GM23338 (cell line): ENCODE measurements around the gene SLC16A5. TPM values are rescaled to one million over a fixed set of nuclear protein-coding genes. Genes with fewer than 3 reads are reported as not detected.

Experiments used
- ATAC-seq: fragments of 200-7000 bp; cut with Tn5 transposase; 3 replicates; pipeline ENCODE4 v1.9.1; 2020
- DNase-seq: peaks from one replicate; pipeline ENCODE4 v3.0.0-alpha.2; 2015; ENCODE audit warnings: low spot score
- H2AFZ ChIP-seq: fragments of 200-600 bp; sonication (generic); 2 replicates; pipeline ENCODE4 v1.8.0; 2016; ENCODE audit warnings: antibody characterized with exemption, mild to moderate bottlenecking, moderate library complexity
- H3F3A ChIP-seq: fragments of 200-600 bp; sonication (generic); replicated peaks from 2 replicates; pipeline ENCODE4 v1.8.0; 2017; ENCODE audit warnings: antibody characterized with exemption, mixed run types, low read depth
- H3K27ac ChIP-seq: fragments of 200-600 bp; sonication (generic); 2 replicates; pipeline ENCODE4 v1.6.1; 2016; ENCODE audit warnings: low read depth
- H3K27me3 ChIP-seq: fragments of 200-600 bp; sonication (generic); 2 replicates; pipeline ENCODE4 v1.8.0; 2016; ENCODE audit warnings: mild to moderate bottlenecking, mixed run types, moderate library complexity; ENCODE audit not compliant: insufficient read depth
- H3K36me3 ChIP-seq: fragments of 200-600 bp; sonication (generic); 2 replicates; pipeline ENCODE4 v1.8.0; 2016; ENCODE audit warnings: mild to moderate bottlenecking; ENCODE audit not compliant: insufficient read depth
- H3K4me1 ChIP-seq: fragments of 200-600 bp; sonication (generic); 2 replicates; pipeline ENCODE4 v1.8.0; 2016; ENCODE audit warnings: mild to moderate bottlenecking, moderate library complexity; ENCODE audit not compliant: insufficient read depth
- H3K4me2 ChIP-seq: fragments of 200-600 bp; sonication (generic); 2 replicates; pipeline ENCODE4 v1.7.1; 2017; ENCODE audit warnings: mixed run types
- H3K4me3 ChIP-seq: fragments of 200-600 bp; sonication (generic); 2 replicates; pipeline ENCODE4 v1.6.1; 2016; ENCODE audit warnings: mixed run types
- H3K79me2 ChIP-seq: fragments of 200-600 bp; sonication (generic); replicated peaks from 2 replicates; pipeline ENCODE4 v1.8.0; 2017; ENCODE audit warnings: mild to moderate bottlenecking; ENCODE audit not compliant: insufficient read depth
- H3K9me2 ChIP-seq: fragments of 200-600 bp; sonication (generic); 2 replicates; pipeline ENCODE4 v1.8.0; 2017; ENCODE audit not compliant: insufficient read depth
- H4K20me1 ChIP-seq: fragments of 200-600 bp; sonication (generic); replicated peaks from 2 replicates; pipeline ENCODE4 v1.8.0; 2017; ENCODE audit warnings: mild to moderate bottlenecking; ENCODE audit not compliant: insufficient read depth
- H3K27ac Mint-ChIP-seq: 2 replicates; pipeline ENCODE4 v1.8.0; 2020; ENCODE audit warnings: inconsistent platforms, mild to moderate bottlenecking, moderate library complexity, mixed read lengths
- H3K27me3 Mint-ChIP-seq: 3 replicates; pipeline ENCODE4 v1.8.0; 2022; ENCODE audit warnings: low read depth, mild to moderate bottlenecking, moderate library complexity, mixed read lengths, inconsistent platforms; ENCODE audit not compliant: insufficient read depth, poor library complexity
- H3K36me3 Mint-ChIP-seq: 3 replicates; pipeline ENCODE4 v1.8.0; 2021; ENCODE audit warnings: low read depth, mild to moderate bottlenecking, inconsistent platforms, moderate library complexity, mixed read lengths
- H3K4me1 Mint-ChIP-seq: 3 replicates; pipeline ENCODE4 v1.8.0; 2020; ENCODE audit warnings: mild to moderate bottlenecking, inconsistent platforms, mixed read lengths
- H3K4me3 Mint-ChIP-seq: 3 replicates; pipeline ENCODE4 v1.8.0; 2021; ENCODE audit warnings: moderate library complexity, mild to moderate bottlenecking, inconsistent platforms, mixed read lengths
- H3K9me3 Mint-ChIP-seq: 3 replicates; pipeline ENCODE4 v1.8.0; 2020; ENCODE audit warnings: moderate library complexity, mild to moderate bottlenecking, inconsistent platforms, mixed read lengths
- EZH2 ChIP-seq: fragments of 200-600 bp; sonication (generic); IDR thresholded peaks from one replicate; pipeline ENCODE4 v1.8.0; 2017; ENCODE audit warnings: antibody characterized with exemption, mild to moderate bottlenecking, low read depth; ENCODE audit not compliant: unreplicated experiment
- NANOG ChIP-seq: IDR thresholded peaks from 2 replicates; pipeline ENCODE4 v1.6.1; 2016; ENCODE audit warnings: antibody characterized with exemption, borderline replicate concordance
- POLR2AphosphoS5 ChIP-seq: IDR thresholded peaks from 2 replicates; pipeline ENCODE4 v1.6.1; 2016; ENCODE audit warnings: antibody characterized with exemption, low read depth
- REST ChIP-seq: IDR thresholded peaks from one replicate; pipeline ENCODE4 v1.6.1; 2018; ENCODE audit warnings: antibody characterized with exemption; ENCODE audit not compliant: unreplicated experiment
- STAT1 ChIP-seq: IDR thresholded peaks from one replicate; pipeline ENCODE4 v1.6.1; 2016; ENCODE audit warnings: antibody characterized with exemption; ENCODE audit not compliant: unreplicated experiment
- ZNF331 ChIP-seq: fragments of 250-450 bp; sonication (Bioruptor Pico); IDR thresholded peaks from 2 replicates; pipeline ENCODE4 v1.5.0; 2020; ENCODE audit warnings: low read depth, mild to moderate bottlenecking, moderate library complexity
- polyA plus RNA-seq: library from polyadenylated mRNA; unstranded; fragments of >200 nt; fragmentation: Nextera tagmentation; extraction: Ambion mirVana; gene quantifications from 2 replicates; pipeline ENCODE4 v1.2.1, GENCODE V29; 2016
- total RNA-seq: library from RNA; depleted of rRNA; stranded (reverse); fragments of >200 nt; shearing (Covaris generic); gene quantifications from 2 replicates; pipeline ENCODE4 v1.2.3, GENCODE V29; 2014
- TF ChIP-seq, protein P1 (sequence below), 2 experiments: fragments of 200-600 bp in 1 of 2; sonication (generic) in 1 of 2; conservative IDR thresholded peaks; 2 replicates each; pipeline versions ENCODE4 v1.5.1 to v1.6.1; 2016 to 2017; ENCODE audit warnings: antibody characterized with exemption in 2 of 2, low read depth in 2 of 2, mild to moderate bottlenecking in 2 of 2, moderate library complexity in 1 of 2

SLC16A5 gene
- total and polyA plus RNA-seq, 2 experiments from 2014 or later = 7.3 to 40.0 TPM

GRCh38 chr17:75084039-75084660, 3.6 kb upstream of the SLC16A5 start (continued):
- no peak for TF ChIP-seq REST

GRCh38 chr17:75086496-75087181, 1.1 kb upstream of the SLC16A5 start:
- Histone ChIP-seq H3K27me3 (no peaks in the 10 kb centered on the region), H3K36me3 (no peaks in the 10 kb centered on the region), H3K27ac (peak overlapping the region; percentile 98), H3K79me2 (peaks cover under 1% of the 10 kb centered on the region), H3F3A (peaks cover 29% of the 10 kb centered on the region), H3K9me2 (no peaks in the 10 kb centered on the region), H3K4me3 (peak overlapping the region; percentile 91), H3K4me1 (peaks cover 50% of the 10 kb centered on the region), H2AFZ (no peak overlapping the region), H3K4me2 (peak overlapping the region; percentile 96), H4K20me1 (no peaks in the 10 kb centered on the region)
- Mint-ChIP-seq H3K9me3 (no peaks in the 10 kb centered on the region), H3K27ac (peak overlapping the region; percentile 79), H3K4me3 (peak overlapping the region; percentile 75), H3K36me3 (no peaks in the 10 kb centered on the region; the same call in 2 of the 3 replicates), H3K4me1 (peaks cover 52% of the 10 kb centered on the region), H3K27me3 (peaks cover 27% of the 10 kb centered on the region)
- DNase-seq (no peak), ATAC-seq (no peak)
- TF ChIP-seq NANOG = no peak
- TF ChIP-seq ZNF331 (CRISPR knock-in tag) = no peak
- TF ChIP-seq STAT1 = no peak
- TF ChIP-seq, protein P1, sequence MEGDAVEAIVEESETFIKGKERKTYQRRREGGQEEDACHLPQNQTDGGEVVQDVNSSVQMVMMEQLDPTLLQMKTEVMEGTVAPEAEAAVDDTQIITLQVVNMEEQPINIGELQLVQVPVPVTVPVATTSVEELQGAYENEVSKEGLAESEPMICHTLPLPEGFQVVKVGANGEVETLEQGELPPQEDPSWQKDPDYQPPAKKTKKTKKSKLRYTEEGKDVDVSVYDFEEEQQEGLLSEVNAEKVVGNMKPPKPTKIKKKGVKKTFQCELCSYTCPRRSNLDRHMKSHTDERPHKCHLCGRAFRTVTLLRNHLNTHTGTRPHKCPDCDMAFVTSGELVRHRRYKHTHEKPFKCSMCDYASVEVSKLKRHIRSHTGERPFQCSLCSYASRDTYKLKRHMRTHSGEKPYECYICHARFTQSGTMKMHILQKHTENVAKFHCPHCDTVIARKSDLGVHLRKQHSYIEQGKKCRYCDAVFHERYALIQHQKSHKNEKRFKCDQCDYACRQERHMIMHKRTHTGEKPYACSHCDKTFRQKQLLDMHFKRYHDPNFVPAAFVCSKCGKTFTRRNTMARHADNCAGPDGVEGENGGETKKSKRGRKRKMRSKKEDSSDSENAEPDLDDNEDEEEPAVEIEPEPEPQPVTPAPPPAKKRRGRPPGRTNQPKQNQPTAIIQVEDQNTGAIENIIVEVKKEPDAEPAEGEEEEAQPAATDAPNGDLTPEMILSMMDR (conservative IDR thresholded peaks at IDR 0.05; ENCODE audit: low read depth in 2 of 2) = peak in 1 of 2 experiments; percentile 40; a peak in 2 of 4 replicates
- no peak for TF ChIP-seq EZH2
- TF ChIP-seq POLR2AphosphoS5 = no peak
